GM12872 (cell line): Measurements from ENCODE around the gene THRB.
A peak's percentile ranks its signal among the peaks of the same experiment; 100 is the strongest.

Source experiments
- CTCF ChIP-seq: IDR thresholded peaks from 3 replicates; pipeline ENCODE4 v1.5.1; 2011; ENCODE audit warnings: low read depth, mild to moderate bottlenecking, low read length, moderate library complexity; ENCODE audit not compliant: insufficient read depth

The THRB gene

GRCh38 chr3:24244491-24244890, 250.2 kb downstream of the THRB start:
- TF ChIP-seq CTCF: no peak

- no peak for TF ChIP-seq CTCF
Observed at GRCh38 chr3:24242012-24242698, 252.5 kb downstream of the THRB start.

- TF ChIP-seq CTCF: no peak
Observed at GRCh38 chr3:24240306-24240705, 254.3 kb downstream of the THRB start.

GRCh38 chr3:24237971-24238706, 256.5 kb downstream of the THRB start:
- TF ChIP-seq CTCF: peak; percentile 81

- no peak for TF ChIP-seq CTCF
Observed at GRCh38 chr3:24235121-24235520, 259.5 kb downstream of the THRB start.

GRCh38 chr3:24232784-24233183, 261.9 kb downstream of the THRB start:
- TF ChIP-seq CTCF: no peak

- TF ChIP-seq CTCF: no peak
Observed at GRCh38 chr3:24229468-24230221, 265.0 kb downstream of the THRB start.
